NCI-H128 (cell line): ENCODE results near the gene TMED10.

ENCODE experiments used
- DNase-seq: peaks from one replicate; lab custom pipeline; 2025; ENCODE audit not compliant: unreplicated experiment; lab: John Stamatoyannopoulos, UW

Gene TMED10

GRCh38 chr14:75176142-75176820 is at the start of gene TMED10:
TMED10 (minus strand) TSS chr14:75176612; CDS start chr14:75176579, 33 bp downstream.
- DNase-seq = peak; percentile 84

- DNase-seq = no peak
Observed at GRCh38 chr14:75224561-75224960, 48.1 kb upstream of the TMED10 start.

- DNase-seq = no peak
Observed at GRCh38 chr14:75223664-75224154, 47.3 kb upstream of the TMED10 start.

GRCh38 chr14:75222208-75222701 is 45.8 kb upstream of the TMED10 start:
- DNase-seq = no peak

- no peak for DNase-seq
Observed at GRCh38 chr14:75221797-75222196, 45.4 kb upstream of the TMED10 start.

- no peak for DNase-seq
Observed at GRCh38 chr14:75220156-75220555, 43.7 kb upstream of the TMED10 start.

- no peak for DNase-seq
Observed at GRCh38 chr14:75217508-75218206, 41.2 kb upstream of the TMED10 start.

- DNase-seq = no peak
Observed at GRCh38 chr14:75216427-75217006, 40.1 kb upstream of the TMED10 start.

GRCh38 chr14:75215520-75215919 is 39.1 kb upstream of the TMED10 start:
- no peak for DNase-seq

GRCh38 chr14:75214558-75214957 is 38.1 kb upstream of the TMED10 start:
- DNase-seq = no peak

- no peak for DNase-seq
Observed at GRCh38 chr14:75213172-75213571, 36.8 kb upstream of the TMED10 start.

GRCh38 chr14:75208843-75209242 is 32.4 kb upstream of the TMED10 start:
- DNase-seq = no peak

GRCh38 chr14:75206190-75206589 is 29.8 kb upstream of the TMED10 start:
- DNase-seq = no peak

GRCh38 chr14:75205591-75205990 is 29.2 kb upstream of the TMED10 start:
- no peak for DNase-seq

GRCh38 chr14:75204116-75204515 is 27.7 kb upstream of the TMED10 start:
- DNase-seq = no peak

- no peak for DNase-seq
Observed at GRCh38 chr14:75202657-75203056, 26.2 kb upstream of the TMED10 start.

GRCh38 chr14:75201087-75201486 is 24.7 kb upstream of the TMED10 start:
- DNase-seq = no peak

- DNase-seq = no peak
Observed at GRCh38 chr14:75200451-75200850, 24.0 kb upstream of the TMED10 start.

GRCh38 chr14:75198291-75198933 is 22.0 kb upstream of the TMED10 start:
- DNase-seq = no peak

- no peak for DNase-seq
Observed at GRCh38 chr14:75197338-75197737, 20.9 kb upstream of the TMED10 start.

- DNase-seq = no peak
Observed at GRCh38 chr14:75196468-75196867, 20.1 kb upstream of the TMED10 start.
